GM21528 (cell line): Measurements from ENCODE around the gene ALMS1.
A peak's percentile ranks its signal among the peaks of the same experiment; 100 is the strongest.
"Not testable (repeated sequence)": the region's sequence is repeated elsewhere in the genome, so short reads cannot be mapped to it uniquely, and the experiment has no call there.

ENCODE experiments used
- ATAC-seq: cut with Tn5 transposase; IDR thresholded peaks from one replicate; pipeline ENCODE4 v1.9.1; 2021; ENCODE audit warnings: mild to moderate bottlenecking, moderate library complexity; ENCODE audit not compliant: unreplicated experiment, low FRiP score

Gene ALMS1

DNA sequence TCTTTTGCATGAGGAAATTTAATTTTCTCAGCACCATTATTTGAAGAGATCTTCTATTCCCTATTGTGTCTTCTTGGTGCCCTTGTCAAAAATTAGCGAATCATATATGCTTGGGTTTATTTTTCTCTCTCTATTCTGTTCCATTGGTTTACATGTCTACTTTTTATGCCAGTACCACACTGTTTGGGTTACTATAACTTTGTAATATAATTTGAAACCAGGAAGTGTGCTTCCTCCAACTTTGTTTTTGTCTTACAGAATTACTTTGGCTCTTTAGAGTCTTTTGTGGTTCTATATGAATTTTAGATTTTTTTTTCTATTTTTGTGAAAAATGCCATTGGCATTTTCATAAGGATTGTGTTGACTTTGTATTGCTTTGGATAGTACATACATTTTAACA lies 17.6 kb downstream of the ALMS1 start:
- no peak for ATAC-seq

DNA sequence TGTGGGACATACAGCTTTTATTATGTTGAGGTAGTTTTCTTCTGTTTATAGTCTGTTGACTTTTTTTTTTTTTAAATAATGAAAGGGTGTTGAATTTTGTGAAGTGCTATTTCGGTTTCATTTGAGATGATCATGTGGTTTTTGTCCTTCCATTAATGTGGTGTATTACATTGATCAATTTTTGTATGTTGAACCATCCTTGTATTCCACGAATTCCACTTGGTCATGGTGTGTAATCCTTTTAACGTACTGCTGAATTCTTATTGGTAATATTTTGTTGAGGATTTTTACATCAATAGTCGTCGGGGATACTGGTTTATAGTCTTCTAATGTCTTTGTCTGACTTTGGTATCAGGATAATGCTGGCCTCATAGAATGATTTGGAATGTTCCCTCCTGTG lies 18.8 kb downstream of the ALMS1 start:
- no peak for ATAC-seq

DNA sequence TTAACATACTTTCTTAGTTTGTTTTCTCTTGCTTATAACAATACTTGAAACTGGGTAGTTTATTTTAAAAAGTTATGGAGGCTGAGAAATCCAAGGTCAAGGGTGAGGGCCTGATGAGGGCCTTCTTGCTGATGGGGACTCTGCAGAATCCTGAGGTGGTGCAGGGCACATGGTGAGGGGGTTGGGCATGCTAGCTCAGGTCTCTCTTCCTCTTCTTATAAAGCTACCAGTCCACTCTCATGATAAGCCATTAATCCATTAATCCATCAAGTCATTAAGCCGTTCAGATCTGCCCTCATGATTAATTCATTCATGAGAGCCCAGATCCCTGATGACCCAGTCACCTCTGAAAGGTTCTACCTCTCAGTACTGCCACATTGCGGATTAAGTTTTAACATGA lies 21.4 kb downstream of the ALMS1 start:
- ATAC-seq: no peak

DNA sequence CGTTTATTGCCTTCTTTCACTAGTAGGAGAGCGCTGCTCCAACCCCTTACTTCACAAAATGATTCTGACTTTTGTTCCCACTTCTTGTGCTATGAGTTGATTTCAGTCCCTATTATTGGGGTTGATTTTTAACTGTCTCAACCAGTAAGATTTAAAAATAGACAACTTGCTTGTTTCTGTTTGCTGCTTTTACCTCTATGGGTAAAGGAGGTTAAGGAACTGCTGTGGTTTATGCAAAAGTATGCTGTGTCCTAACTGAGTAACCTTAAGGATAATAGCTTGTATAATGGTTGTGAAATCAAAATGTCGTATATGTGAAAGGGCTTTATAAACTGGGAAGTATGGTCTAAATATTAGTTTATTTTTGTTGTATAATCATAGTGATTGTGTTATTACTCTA lies 22.6 kb downstream of the ALMS1 start:
- peak; percentile 72 for ATAC-seq

DNA sequence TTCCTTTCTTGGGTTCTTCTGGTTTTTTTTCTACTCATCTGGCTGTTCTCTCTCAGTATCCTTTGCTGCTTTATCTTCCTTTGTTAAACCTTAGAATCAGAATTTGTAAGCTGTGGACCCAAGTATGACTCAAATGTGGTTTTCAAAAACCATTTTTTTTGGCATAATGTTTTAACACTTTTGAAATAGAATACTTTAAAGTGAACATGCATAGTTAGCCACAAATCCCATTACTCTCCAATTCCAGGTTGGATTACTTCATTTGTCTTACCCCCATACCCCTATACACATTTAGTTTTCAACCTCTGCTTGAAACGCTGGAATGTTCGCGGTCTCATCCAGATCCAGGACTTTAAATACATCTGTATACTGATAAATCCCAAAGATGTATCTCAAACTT lies 29.1 kb downstream of the ALMS1 start:
- no peak for ATAC-seq

DNA sequence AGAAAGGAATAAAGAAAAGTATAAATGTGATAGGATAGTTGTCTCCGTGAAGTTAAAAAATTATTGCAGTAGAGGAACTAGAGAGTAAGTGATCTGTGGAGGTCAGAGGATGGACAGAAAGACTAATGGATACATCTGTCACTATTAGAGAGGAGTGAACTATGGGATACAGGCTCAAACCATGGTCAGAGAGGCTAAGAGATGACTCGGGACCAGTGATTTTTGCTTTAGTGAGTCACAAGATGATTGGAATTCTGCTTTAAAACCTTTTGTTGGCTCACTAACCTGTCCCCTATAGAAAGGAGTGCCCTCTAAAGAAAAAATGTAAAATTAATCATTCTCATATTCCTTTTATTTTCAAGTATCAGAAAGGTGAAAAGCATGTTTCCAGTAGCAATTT lies 30.3 kb downstream of the ALMS1 start:
- ATAC-seq: no peak

DNA sequence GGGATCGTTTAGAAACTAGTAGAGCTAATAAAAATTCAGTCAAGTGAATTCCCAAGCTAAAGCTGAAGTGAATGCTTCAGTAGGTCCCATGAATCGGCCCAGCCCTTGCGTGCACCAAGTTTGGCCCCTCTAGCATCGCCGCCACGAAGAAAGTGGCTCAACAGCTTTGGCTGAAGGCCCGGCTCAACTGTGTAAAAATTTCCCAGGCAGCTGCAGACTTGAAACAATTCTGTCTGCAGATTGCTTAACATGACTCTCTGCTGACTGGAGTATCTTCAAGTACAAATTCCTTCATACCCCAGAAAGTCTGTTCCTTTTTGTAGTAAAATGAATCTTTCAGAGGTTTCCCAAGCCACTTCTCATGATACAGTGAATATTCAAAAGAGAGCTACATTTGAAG lies 32.7 kb downstream of the ALMS1 start:
- no peak for ATAC-seq

DNA sequence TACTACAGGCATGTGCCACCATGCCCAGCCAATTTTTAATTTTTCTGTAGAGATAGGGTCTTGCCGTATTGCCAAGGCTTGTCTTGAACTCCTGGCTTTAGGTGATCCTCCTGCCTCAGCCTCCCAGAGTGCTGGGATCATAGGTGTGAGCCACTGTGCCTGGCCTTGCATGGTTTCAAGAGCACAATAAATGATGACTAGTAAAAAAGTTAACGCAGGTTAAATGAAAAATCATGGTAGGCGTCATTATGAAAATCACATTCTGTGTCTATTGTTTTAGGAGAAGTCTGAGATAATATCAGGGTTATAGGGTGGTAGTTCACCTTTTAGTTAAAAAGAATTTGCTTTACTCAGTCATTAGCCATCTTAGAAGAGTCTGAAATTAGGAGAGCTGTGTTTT lies 38.3 kb downstream of the ALMS1 start:
- ATAC-seq: no peak

DNA sequence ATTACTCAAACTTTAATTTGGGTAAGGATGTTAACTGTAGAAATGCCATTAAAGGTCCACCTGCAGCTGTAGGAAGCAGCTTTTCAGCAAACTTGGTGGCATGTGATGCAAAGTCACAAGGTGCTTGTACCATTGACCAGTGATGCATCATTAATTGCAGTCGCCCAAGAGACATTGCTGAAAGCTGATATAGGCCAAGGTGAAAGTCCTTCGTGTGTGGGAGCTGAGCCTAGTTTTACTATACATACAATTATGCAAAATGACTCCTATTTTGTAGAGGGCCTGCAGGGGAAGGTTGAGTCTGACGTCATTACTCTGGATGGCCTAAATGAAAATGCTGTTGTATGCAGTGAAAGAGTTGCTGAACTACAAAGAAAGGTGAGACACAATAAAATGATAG lies 40.5 kb downstream of the ALMS1 start:
- no peak for ATAC-seq

DNA sequence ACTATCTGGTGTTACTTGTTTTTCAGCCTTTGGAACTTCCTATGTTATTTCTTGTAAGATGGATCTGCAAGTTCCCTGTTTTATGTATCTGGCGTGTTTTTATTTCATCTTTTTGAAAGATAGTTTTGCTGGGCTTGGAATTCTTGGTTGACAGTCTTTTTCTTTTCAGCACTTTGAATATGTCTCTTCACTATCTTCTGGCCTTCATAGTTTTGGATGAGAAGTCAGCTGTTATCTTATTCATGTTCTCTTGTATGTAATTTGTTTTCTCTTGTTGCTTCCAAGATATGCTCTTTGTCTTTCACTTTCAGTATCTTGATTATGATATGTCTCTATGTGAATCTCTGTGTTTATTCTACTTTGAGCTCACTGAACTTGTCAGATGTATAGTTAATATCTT lies 50.4 kb downstream of the ALMS1 start:
- no peak for ATAC-seq

DNA sequence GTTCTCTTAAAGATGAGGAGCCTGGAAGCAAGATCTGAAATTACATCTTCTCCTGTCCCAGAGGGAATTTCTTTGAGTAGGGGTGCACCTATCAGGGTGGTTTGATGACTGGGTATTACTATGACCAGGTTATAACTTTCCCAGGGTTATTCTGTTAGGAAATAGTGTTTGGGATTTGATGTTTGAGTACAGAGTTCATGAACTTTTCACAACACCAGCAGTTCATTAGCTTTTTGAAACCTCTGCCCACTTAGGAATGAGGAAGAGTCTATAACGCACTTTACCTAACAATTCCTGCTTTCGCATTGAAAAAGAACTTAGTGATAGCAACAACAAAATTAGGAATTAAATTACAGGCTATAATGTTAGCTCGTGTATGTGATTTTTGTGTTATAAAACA lies 58.6 kb downstream of the ALMS1 start:
- ATAC-seq: no peak

DNA sequence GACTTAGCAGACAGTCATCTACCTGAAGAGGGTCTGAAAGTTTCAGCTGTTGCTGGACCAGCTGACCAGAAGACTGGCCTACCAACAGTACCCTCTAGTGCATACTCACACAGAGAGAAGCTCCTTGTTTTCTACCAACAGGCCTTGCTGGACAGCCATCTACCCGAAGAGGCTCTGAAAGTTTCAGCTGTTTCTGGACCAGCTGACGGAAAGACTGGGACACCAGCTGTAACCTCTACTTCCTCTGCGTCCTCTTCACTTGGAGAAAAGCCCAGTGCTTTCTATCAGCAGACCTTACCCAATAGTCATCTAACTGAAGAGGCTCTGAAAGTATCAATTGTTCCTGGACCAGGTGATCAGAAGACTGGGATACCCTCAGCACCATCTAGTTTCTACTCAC lies 63.2 kb downstream of the ALMS1 start:
- no peak for ATAC-seq

DNA sequence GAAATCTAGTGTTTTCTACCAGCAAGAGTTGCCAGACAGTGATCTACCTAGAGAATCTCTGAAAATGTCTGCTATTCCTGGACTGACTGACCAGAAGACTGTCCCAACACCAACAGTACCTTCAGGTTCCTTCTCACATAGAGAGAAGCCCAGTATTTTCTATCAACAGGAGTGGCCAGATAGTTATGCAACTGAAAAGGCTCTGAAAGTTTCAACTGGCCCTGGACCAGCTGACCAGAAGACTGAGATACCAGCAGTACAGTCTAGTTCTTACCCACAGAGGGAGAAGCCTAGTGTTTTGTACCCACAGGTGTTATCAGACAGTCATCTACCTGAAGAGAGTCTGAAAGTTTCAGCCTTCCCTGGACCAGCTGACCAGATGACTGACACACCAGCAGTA lies 63.8 kb downstream of the ALMS1 start:
- no peak for ATAC-seq

DNA sequence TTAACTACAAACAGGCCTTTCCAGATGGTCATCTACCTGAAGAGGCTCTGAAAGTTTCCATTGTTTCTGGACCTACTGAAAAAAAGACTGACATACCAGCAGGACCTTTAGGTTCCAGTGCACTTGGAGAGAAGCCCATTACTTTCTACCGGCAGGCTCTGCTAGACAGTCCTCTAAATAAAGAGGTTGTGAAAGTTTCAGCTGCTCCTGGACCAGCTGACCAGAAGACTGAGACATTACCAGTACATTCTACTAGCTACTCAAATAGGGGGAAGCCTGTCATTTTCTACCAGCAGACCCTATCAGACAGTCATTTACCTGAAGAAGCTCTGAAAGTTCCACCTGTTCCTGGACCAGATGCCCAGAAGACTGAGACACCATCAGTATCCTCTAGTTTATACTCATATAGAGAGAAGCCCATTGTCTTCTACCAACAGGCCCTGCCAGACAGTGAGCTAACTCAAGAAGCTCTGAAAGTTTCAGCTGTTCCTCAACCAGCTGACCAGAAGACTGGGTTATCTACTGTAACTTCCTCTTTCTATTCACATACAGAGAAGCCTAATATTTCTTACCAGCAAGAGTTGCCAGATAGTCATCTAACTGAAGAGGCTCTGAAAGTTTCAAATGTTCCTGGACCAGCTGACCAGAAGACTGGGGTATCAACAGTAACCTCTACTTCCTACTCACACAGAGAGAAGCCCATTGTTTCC lies 65.8 kb downstream of the ALMS1 start:
- peak; percentile 94 for ATAC-seq

DNA sequence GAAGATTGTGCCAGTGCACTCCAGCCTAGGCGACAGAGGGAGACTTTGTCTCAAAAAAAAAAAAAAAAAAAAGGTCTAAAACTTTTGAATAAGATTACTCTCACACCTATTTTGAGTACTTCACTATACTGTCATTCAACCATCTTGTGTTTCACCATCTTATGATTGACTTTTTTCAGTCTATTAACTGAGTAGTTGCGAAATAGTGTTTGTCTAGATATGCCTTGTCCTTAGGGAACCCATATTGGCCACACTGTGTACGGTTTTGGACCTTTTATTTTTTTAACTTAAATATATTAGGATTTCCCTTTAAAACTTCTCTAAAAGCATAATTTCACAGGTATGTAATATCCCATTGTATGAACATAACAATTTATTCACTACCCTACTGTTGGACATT lies 72.3 kb downstream of the ALMS1 start:
- ATAC-seq: no peak

DNA sequence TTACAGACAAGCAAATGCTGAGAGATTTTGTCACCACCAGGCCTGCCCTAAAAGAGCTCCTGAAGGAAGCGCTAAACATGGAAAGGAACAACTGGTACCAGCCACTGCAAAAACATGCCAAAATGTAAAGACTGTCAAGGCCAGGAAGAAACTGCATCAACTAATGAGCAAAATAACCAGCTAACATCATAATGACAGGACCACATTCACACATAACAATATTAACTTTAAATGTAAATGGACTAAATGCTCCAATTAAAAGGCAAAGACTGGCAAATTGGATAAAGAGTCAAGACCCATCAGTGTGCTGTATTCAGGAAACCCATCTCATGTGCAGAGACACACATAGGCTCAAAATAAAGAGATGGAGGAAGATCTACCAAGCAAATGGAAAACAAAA lies 76.8 kb downstream of the ALMS1 start:
- ATAC-seq: not testable (repeated sequence)

DNA sequence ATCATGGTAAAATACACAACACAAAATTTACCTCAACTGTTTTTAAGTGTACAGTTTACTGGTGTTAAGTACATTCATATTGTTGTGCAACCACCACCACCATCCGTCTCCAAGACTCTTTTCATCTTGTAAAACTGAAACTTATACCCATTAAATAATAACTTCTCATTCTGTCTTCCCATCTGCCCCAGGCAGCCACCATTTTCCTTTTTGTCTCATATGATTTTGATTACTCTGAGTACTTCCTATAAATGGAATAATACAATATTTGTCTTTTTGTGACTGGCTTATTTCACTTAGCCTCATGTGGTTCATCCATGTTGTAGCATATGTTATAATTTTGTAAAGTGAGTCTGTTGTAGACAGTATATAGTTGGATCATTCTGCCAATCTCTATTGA lies 82.7 kb downstream of the ALMS1 start:
- no peak for ATAC-seq

DNA sequence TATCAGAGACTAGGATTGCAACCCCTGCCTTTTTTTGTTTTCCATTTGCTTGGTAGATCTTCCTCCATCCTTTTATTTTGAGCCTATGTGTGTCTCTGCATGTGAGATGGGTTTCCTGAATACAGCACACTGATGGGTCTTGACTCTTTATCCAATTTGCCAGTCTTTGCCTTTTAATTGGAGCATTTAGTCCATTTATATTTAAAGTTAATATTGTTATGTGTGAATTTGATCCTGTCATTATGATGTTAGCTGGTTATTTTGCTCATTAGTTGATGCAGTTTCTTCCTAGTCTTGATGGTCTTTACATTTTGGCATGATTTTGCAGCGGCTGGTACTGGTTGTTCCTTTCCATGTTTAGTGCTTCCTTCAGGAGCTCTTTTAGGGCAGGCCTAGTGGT lies 98.2 kb downstream of the ALMS1 start:
- ATAC-seq: not testable (repeated sequence)

DNA sequence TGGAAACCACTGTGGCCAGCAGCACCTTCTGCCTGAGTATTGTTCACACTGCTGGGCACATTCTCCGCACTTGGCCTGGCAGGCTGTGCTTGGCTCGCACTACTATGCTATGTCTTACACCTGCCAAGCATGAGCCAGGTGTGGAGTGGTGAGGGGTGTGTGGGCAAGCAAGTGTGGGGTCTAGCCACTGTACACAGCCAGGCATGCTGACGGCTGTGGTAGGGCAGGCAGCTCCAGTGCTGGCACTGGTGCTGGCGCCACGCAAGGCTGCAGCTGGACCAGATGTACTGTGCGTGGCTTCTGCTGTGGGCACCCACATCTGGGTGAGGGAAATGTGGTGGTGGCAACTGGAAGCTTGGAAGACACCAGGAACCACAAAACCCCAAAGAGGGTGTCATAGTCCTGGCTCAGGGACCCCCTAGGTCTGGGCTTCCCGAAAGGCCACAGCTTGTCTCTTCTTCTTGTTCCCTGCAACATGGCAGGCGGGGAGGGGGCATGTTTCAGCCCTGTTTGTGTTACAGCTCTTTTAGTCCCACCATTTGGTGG lies 101.5 kb downstream of the ALMS1 start:
- no peak for ATAC-seq

DNA sequence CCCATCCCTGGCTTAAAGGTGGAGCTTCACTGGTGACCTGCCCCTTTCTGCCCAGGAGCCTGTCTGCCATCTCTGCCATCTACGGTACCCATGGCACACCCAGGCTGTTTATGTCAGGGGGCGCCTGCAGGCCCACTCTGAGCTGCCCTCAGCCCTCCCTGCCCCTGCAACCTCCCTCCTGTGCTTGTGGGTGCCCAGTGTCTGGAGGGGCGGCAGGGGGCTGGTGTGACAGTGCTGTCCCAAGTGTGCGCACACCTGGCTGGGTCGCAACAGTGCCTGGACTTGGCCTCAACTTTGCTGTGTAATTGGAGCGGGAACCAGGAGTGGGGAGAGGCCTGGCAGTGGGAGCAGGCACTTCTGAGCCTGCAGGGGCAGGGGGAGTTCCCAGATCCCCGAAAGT lies 102.4 kb downstream of the ALMS1 start:
- ATAC-seq: no peak

DNA sequence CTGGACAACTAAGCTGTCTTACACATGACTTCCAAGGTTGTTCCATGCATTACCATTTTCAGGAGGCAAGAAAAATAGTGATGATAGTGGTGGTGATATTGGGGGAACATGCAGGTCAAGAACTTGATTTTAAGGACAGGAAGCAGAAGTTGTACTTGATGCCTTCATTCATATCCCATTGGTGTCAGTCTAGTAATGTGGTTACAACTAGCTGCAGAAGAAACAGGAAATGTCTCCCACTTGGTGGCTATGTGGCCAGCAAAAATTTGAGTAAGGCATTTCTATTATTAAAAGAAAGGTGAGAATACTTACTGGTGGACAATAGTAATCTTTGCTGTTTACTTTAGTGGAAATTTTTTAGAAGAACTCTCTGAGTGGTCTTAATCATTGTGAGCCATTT lies 103.4 kb downstream of the ALMS1 start:
- ATAC-seq: no peak

DNA sequence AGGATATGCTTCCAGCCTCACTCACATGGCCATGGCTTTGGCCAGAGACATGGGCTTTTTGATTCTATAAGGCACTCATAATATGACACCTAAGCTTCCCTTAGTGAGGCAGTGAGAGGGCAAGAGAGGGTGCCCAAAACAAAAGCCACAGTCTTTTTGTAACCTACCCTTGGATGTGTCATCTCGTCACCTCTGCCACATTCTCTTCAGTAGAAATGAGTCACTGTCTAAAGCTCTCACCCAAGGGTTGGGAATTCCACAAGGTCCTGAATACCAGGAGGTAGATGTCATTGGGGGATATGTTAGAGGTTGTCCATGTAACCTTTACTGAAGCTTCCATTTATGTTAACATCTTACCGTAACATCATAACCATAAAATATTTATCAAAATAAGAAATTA lies 108.4 kb downstream of the ALMS1 start:
- no peak for ATAC-seq
